SK-N-SH (cell line): Measurements from ENCODE around the gene NSD2. TPM values are rescaled to one million over a fixed set of nuclear protein-coding genes. Genes with fewer than 3 reads are reported as not detected.

Experiments used
- CTCF ChIA-PET: fragments of 300-600, 350-600 bp; formaldehyde crosslinking; extraction: SDS; loops from one replicate; lab custom pipeline; 2021; lab: Yijun Ruan, JAX
- POLR2A ChIA-PET: fragments of 350-600 bp; sonication (Branson Sonifier 250); formaldehyde crosslinking; extraction: SDS; loops from one replicate; lab custom pipeline; 2020; ENCODE audit warnings: antibody characterized with exemption, inconsistent platforms; lab: Yijun Ruan, JAX
- DNase-seq: peaks from one replicate; pipeline ENCODE4 v3.0.0; 2012
- H2AFZ ChIP-seq: fragments of 200-600 bp; sonication (generic); 2 replicates; pipeline ENCODE4 v1.8.1; 2016; ENCODE audit warnings: antibody characterized with exemption, mild to moderate bottlenecking, low read depth
- H3F3A ChIP-seq: fragments of 200-600 bp; sonication (generic); replicated peaks from 2 replicates; pipeline ENCODE3; 2016; ENCODE audit warnings: antibody characterized with exemption, mild to moderate bottlenecking; ENCODE audit not compliant: insufficient read depth
- H3K27ac ChIP-seq, 2 experiments: fragments of 200-500 bp in 1 of 2; fragments of 200-600 bp in 1 of 2; sonication (Bioruptor generic) in 1 of 2; sonication (generic), shearing (Covaris generic) in 1 of 2; 2 replicates each; pipeline versions ENCODE4 v1.5.1 to v1.6.1; 2014 to 2016; ENCODE audit warnings: low read depth in 2 of 2, inconsistent platforms in 1 of 2, low read length in 1 of 2, mild to moderate bottlenecking in 1 of 2, mixed read lengths in 1 of 2
- H3K27me3 ChIP-seq: fragments of 200-600 bp; sonication (generic), shearing (Covaris generic); 2 replicates; pipeline ENCODE4 v1.6.1; 2016; ENCODE audit warnings: mixed run types; ENCODE audit not compliant: insufficient read depth
- H3K36me3 ChIP-seq, 2 experiments: fragments of 200-500 bp in 1 of 2; fragments of 200-600 bp in 1 of 2; sonication (Bioruptor generic) in 1 of 2; sonication (generic) in 1 of 2; replicated peaks in 1 of 2; 2 replicates each; pipeline versions ENCODE3 to v1.5.1; 2014 to 2016; ENCODE audit warnings: low read length in 1 of 2, mild to moderate bottlenecking in 1 of 2; ENCODE audit not compliant: insufficient read depth in 2 of 2, control insufficient read depth in 1 of 2
- H3K4me1 ChIP-seq, 2 experiments: fragments of 200-500 bp in 1 of 2; fragments of 200-600 bp in 1 of 2; sonication (Bioruptor generic) in 1 of 2; sonication (generic), shearing (Covaris generic) in 1 of 2; 2 replicates each; pipeline versions ENCODE4 v1.5.1 to v1.6.1; 2014 to 2016; ENCODE audit warnings: low read depth in 1 of 2, low read length in 1 of 2, mixed run types in 1 of 2; ENCODE audit not compliant: insufficient read depth in 2 of 2, control insufficient read depth in 1 of 2
- H3K4me2 ChIP-seq: fragments of 200-600 bp; sonication (generic), shearing (Covaris generic); 2 replicates; pipeline ENCODE4 v1.6.1; 2017; ENCODE audit warnings: mixed run types
- H3K4me3 ChIP-seq, 2 experiments: fragments of 200-500 bp in 1 of 2; fragments of 200-600 bp in 1 of 2; sonication (Bioruptor generic) in 1 of 2; sonication (generic), shearing (Covaris generic) in 1 of 2; 2 replicates each; pipeline versions ENCODE4 v1.5.1 to v1.8.1; 2014 to 2016; ENCODE audit warnings: low read depth in 2 of 2, inconsistent platforms in 1 of 2, low read length in 1 of 2, mild to moderate bottlenecking in 1 of 2, mixed read lengths in 1 of 2, moderate library complexity in 1 of 2
- H3K79me2 ChIP-seq: fragments of 200-600 bp; sonication (generic); 2 replicates; pipeline ENCODE4 v1.8.1; 2017; ENCODE audit warnings: mild to moderate bottlenecking; ENCODE audit not compliant: insufficient read depth
- H3K9ac ChIP-seq: fragments of 200-600 bp; sonication (generic); 2 replicates; pipeline ENCODE4 v1.6.1; 2017; ENCODE audit warnings: mixed run types
- H3K9me2 ChIP-seq: fragments of 200-600 bp; sonication (generic); 2 replicates; pipeline ENCODE4 v1.6.1; 2017; ENCODE audit warnings: mixed run types
- H3K9me3 ChIP-seq: fragments of 200-600 bp; sonication (generic); 2 replicates; pipeline ENCODE4 v1.6.1; 2017; ENCODE audit warnings: mixed run types, mild to moderate bottlenecking, moderate library complexity
- H4K20me1 ChIP-seq: fragments of 200-600 bp; sonication (generic); 2 replicates; pipeline ENCODE4 v1.6.1; 2017; ENCODE audit warnings: mild to moderate bottlenecking, mixed run types; ENCODE audit not compliant: insufficient read depth
- CHD2 ChIP-seq: fragments of 150-350 bp; IDR thresholded peaks from 2 replicates; pipeline ENCODE4 v1.6.1; 2018; ENCODE audit warnings: low read length; ENCODE audit not compliant: partially characterized antibody
- ELF1 ChIP-seq: IDR thresholded peaks from 2 replicates; pipeline ENCODE4 v1.4.0; 2012
- FOSL2 ChIP-seq: IDR thresholded peaks from 2 replicates; pipeline ENCODE4 v1.4.0; 2012; ENCODE audit warnings: low read depth, mild to moderate bottlenecking, moderate library complexity, borderline replicate concordance
- GATA2 ChIP-seq: sonication (generic); formaldehyde crosslinking; IDR thresholded peaks from 2 replicates; pipeline ENCODE4 v1.5.0; 2020; ENCODE audit warnings: mild to moderate bottlenecking, missing genetic modification reagents
- JUND ChIP-seq: IDR thresholded peaks from 2 replicates; pipeline ENCODE4 v1.4.0; 2012
- MAX ChIP-seq: IDR thresholded peaks from 2 replicates; pipeline ENCODE4 v1.4.0; 2012; ENCODE audit warnings: low read depth
- MXI1 ChIP-seq: IDR thresholded peaks from 2 replicates; pipeline ENCODE4 v1.6.1; 2012; ENCODE audit warnings: mild to moderate bottlenecking, low read depth, low read length, improper control_type of control experiment
- NRF1 ChIP-seq: IDR thresholded peaks from 2 replicates; pipeline ENCODE4 v1.6.1; 2012; ENCODE audit warnings: low read depth, mild to moderate bottlenecking, low read length
- POLR2AphosphoS5 ChIP-seq: IDR thresholded peaks from 2 replicates; pipeline ENCODE4 v1.6.1; 2012; ENCODE audit warnings: low read depth, low read length
- REST ChIP-seq: IDR thresholded peaks from 2 replicates; pipeline ENCODE4 v1.6.1; 2012; ENCODE audit warnings: mild to moderate bottlenecking, low read depth, low read length, moderate library complexity
- RXRA ChIP-seq: IDR thresholded peaks from 2 replicates; pipeline ENCODE4 v1.4.0; 2012; ENCODE audit warnings: low read depth, mild to moderate bottlenecking, borderline replicate concordance
- TAF1 ChIP-seq: IDR thresholded peaks from 2 replicates; pipeline ENCODE4 v1.6.1; 2012; ENCODE audit warnings: low read depth, mild to moderate bottlenecking, low read length, moderate library complexity, borderline replicate concordance
- ZBTB33 ChIP-seq: IDR thresholded peaks from 2 replicates; pipeline ENCODE4 v1.4.0; 2012; ENCODE audit warnings: low read depth, borderline replicate concordance
- WGBS: methylation state at CpG from one replicate; pipeline ENCODE4 v1.1.6; 2017; ENCODE audit warnings: low lambda C conversion rate; 5-methylcytosine and 5-hydroxymethylcytosine counted together
- polyA plus RNA-seq, 3 experiments: library from polyadenylated mRNA; depleted of rRNA; stranded (reverse); fragments of >200 nt; gene quantifications; 2 replicates each; pipeline ENCODE4 v1.2.3, GENCODE V29; 2012
- TF ChIP-seq, protein P1 (sequence below): fragments of 150-350 bp; IDR thresholded peaks from 2 replicates; pipeline ENCODE4 v1.6.1; 2016; ENCODE audit warnings: mild to moderate bottlenecking, low read depth, low read length
- TF ChIP-seq, protein P2 (sequence below): IDR thresholded peaks from 2 replicates; pipeline ENCODE4 v1.4.0; 2012; ENCODE audit warnings: low read depth, borderline replicate concordance

Gene NSD2
- polyA plus RNA-seq, 1 of the 3 experiments (the other 2 are of a cell fraction) = 34.2 TPM

- WGBS = 96% methylated on average over 6 of the region's 6 CpGs
- H3K4me3 ChIP-seq = no peak overlapping the region
- ChIA-PET POLR2A (no interaction called here), CTCF (interaction anchor here (1.4 kb wide), 1 partner anchor 14 kb away, joined by 3 read pairs; no protein-coding TSS in a partner anchor)
- DNase-seq = no peak
- peaks cover 0 to 11% of the 10 kb centered on the region in 2 experiments; a peak in 1 of 4 replicates for H3K4me1 ChIP-seq
- H3K9me2 ChIP-seq = no peaks in the 10 kb centered on the region
- H3F3A ChIP-seq = peaks cover 3% of the 10 kb centered on the region
- H3K27ac ChIP-seq = no peak overlapping the region
- H4K20me1 ChIP-seq = no peaks in the 10 kb centered on the region
- no peak overlapping the region for H2AFZ ChIP-seq
- no peak overlapping the region for H3K4me2 ChIP-seq
- peaks cover 33 to 45% of the 10 kb centered on the region in 2 experiments for H3K36me3 ChIP-seq
- H3K9me3 ChIP-seq = no peaks in the 10 kb centered on the region
- H3K9ac ChIP-seq = no peak overlapping the region
- peaks cover 32% of the 10 kb centered on the region for H3K79me2 ChIP-seq
- no peaks in the 10 kb centered on the region for H3K27me3 ChIP-seq
- TF ChIP-seq FOSL2 (no peak), REST (no peak), NRF1 (no peak), GATA2 (no peak), POLR2AphosphoS5 (no peak), ZBTB33 (no peak), RXRA (no peak), MAX (no peak), ELF1 (no peak), CHD2 (no peak), MXI1 (no peak), TAF1 (no peak), JUND (no peak)
- TF ChIP-seq, protein P1, sequence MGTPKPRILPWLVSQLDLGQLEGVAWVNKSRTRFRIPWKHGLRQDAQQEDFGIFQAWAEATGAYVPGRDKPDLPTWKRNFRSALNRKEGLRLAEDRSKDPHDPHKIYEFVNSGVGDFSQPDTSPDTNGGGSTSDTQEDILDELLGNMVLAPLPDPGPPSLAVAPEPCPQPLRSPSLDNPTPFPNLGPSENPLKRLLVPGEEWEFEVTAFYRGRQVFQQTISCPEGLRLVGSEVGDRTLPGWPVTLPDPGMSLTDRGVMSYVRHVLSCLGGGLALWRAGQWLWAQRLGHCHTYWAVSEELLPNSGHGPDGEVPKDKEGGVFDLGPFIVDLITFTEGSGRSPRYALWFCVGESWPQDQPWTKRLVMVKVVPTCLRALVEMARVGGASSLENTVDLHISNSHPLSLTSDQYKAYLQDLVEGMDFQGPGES = no peak
- TF ChIP-seq, protein P2, sequence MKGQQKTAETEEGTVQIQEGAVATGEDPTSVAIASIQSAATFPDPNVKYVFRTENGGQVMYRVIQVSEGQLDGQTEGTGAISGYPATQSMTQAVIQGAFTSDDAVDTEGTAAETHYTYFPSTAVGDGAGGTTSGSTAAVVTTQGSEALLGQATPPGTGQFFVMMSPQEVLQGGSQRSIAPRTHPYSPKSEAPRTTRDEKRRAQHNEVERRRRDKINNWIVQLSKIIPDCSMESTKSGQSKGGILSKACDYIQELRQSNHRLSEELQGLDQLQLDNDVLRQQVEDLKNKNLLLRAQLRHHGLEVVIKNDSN = no peak
Measured at GRCh38 chr4:1970926-1971325, 99.7 kb downstream of the NSD2 start.
